Activated T-cell treated with anti-CD3 and anti-CD28 coated beads, Interleukin-2, amount 50 U/mL, for 72 hours (primary cell): ENCODE data around the gene DPP9. TPM values are rescaled to one million over a fixed set of nuclear protein-coding genes. Genes with fewer than 3 reads are reported as not detected.

Experiments used
- ATAC-seq, 2 donors: fragments of 150-1000 bp; cut with Tn5 transposase; replicated peaks in 1 of 2; 2 replicates each; pipeline ENCODE4 v1.10.0; 2021; ENCODE audit warnings: moderate library complexity in 2 of 2, mild to moderate bottlenecking in 1 of 2
- DNase-seq, 2 donors: peaks; one replicate each; pipeline ENCODE4 v3.0.0; 2021 to 2022; ENCODE audit warnings: mixed read lengths in 1 of 2
- H3K27ac Mint-ChIP-seq: one replicate; pipeline ENCODE4 v1.8.0; 2022; ENCODE audit warnings: mild to moderate bottlenecking, moderate library complexity, mixed read lengths
- H3K27me3 Mint-ChIP-seq: one replicate; pipeline ENCODE4 v1.8.0; 2022; ENCODE audit warnings: low read depth, mixed read lengths
- H3K36me3 Mint-ChIP-seq, 2 donors: one replicate each; pipeline ENCODE4 v1.8.0; 2022; ENCODE audit warnings: mixed read lengths in 2 of 2, mild to moderate bottlenecking in 1 of 2; ENCODE audit not compliant: insufficient read depth in 2 of 2
- H3K4me1 Mint-ChIP-seq: one replicate; pipeline ENCODE4 v1.8.0; 2022; ENCODE audit warnings: low read depth, mixed read lengths
- H3K4me3 Mint-ChIP-seq, 2 donors: one replicate each; pipeline ENCODE4 v1.8.0; 2022; ENCODE audit warnings: mild to moderate bottlenecking in 2 of 2, mixed read lengths in 2 of 2, moderate library complexity in 2 of 2
- H3K9me3 Mint-ChIP-seq, 2 donors: one replicate each; pipeline ENCODE4 v1.8.0; 2022; ENCODE audit warnings: mixed read lengths in 2 of 2
- total RNA-seq, 2 donors: library from RNA; stranded (reverse); gene quantifications; one replicate each; pipeline ENCODE4 v1.2.3, GENCODE V29; 2022

Gene DPP9
- total RNA-seq, 2 donors from 2014 or later, result 58.8 to 61.0 TPM

GRCh38 chr19:4635754-4636116 lies 87.9 kb downstream of the DPP9 start:
- Mint-ChIP-seq H3K36me3 (peaks cover 2 to 6% of the 10 kb centered on the region in 2 donors), H3K27ac (no peak overlapping the region)

GRCh38 chr19:4633140-4633967 lies 90.3 kb downstream of the DPP9 start:
- Mint-ChIP-seq H3K27ac (peak overlapping the region; percentile 78), H3K4me1 (peaks cover 31% of the 10 kb centered on the region)

More at GRCh38 chr19:4635754-4636116, 87.9 kb downstream of the DPP9 start:
- DNase-seq (no peak), ATAC-seq (no peak)
- H3K4me1 Mint-ChIP-seq, result peaks cover 46% of the 10 kb centered on the region
- no peaks in the 10 kb centered on the region for H3K27me3 Mint-ChIP-seq
- no peaks in the 10 kb centered on the region for H3K9me3 Mint-ChIP-seq
- H3K4me3 Mint-ChIP-seq, result peak overlapping the region; percentile 62 to 66

More at GRCh38 chr19:4633140-4633967, 90.3 kb downstream of the DPP9 start:
- Mint-ChIP-seq H3K9me3 (no peaks in the 10 kb centered on the region), H3K36me3 (peaks cover 0 to 2% of the 10 kb centered on the region in 2 donors), H3K27me3 (no peaks in the 10 kb centered on the region), H3K4me3 (peak overlapping the region in 1 of 2 donors; percentile 63)
- DNase-seq (peak; percentile 67), ATAC-seq (peak; percentile 59)

Other genes starting within 250 kb of the DPP9 start
- under 1 TPM; 0.05 to 0.12 TPM for gene PLIN4, start 205.4 kb downstream of the DPP9 start, total RNA-seq
- gene PLIN5, start 188.6 kb downstream of the DPP9 start, total RNA-seq, result under 1 TPM; 0.24 to 0.81 TPM
- gene LRG1, start 183.8 kb downstream of the DPP9 start, total RNA-seq, result 1 to 10 TPM in 1 of 2 donors, under 1 TPM in 1; 0.67 to 2.3 TPM
- gene SEMA6B, start 164.2 kb downstream of the DPP9 start, total RNA-seq, result under 1 TPM; 0.05 to 0.19 TPM
- gene TNFAIP8L1, start 84.3 kb downstream of the DPP9 start, total RNA-seq, result 10 to 100 TPM; 22.1 to 25.7 TPM
- 10 to 100 TPM; 51.9 to 78.8 TPM for gene MYDGF, start 53.5 kb downstream of the DPP9 start, total RNA-seq
- 10 to 100 TPM in 1 of 2 donors, 1 to 10 TPM in 1; 9.8 to 11.8 TPM for gene FEM1A, start 67.9 kb upstream of the DPP9 start, total RNA-seq
- 10 to 100 TPM; 18.7 to 20.5 TPM for gene TICAM1, start 107.9 kb upstream of the DPP9 start, total RNA-seq
- 10 to 100 TPM; 43.7 to 44.6 TPM for gene PLIN3, start 143.8 kb upstream of the DPP9 start, total RNA-seq
- gene ARRDC5, start 179.1 kb upstream of the DPP9 start, total RNA-seq, result under 1 TPM; 0.72 to 0.76 TPM
- 100 to 1,000 TPM in 1 of 2 donors, 10 to 100 TPM in 1; 76.4 to 110 TPM for gene UHRF1, start 185.7 kb upstream of the DPP9 start, total RNA-seq
- 10 to 100 TPM; 31.3 to 37.1 TPM for gene KDM4B, start 245.3 kb upstream of the DPP9 start, total RNA-seq